Loucy (cell line): ENCODE data around the gene PIGM.

Experiments used
- EZH2phosphoT487 ChIP-seq: fragments of 200-600 bp; IDR thresholded peaks from 2 replicates; pipeline ENCODE4 v1.6.1; 2018; ENCODE audit warnings: antibody characterized with exemption, mild to moderate bottlenecking, moderate library complexity, borderline replicate concordance
- TF ChIP-seq, protein P1 (sequence below): fragments of 200-600 bp; sonication (generic); conservative IDR thresholded peaks from 2 replicates; pipeline ENCODE4 v1.5.1; 2014; ENCODE audit warnings: mild to moderate bottlenecking, antibody characterized with exemption, low read length

DNA sequence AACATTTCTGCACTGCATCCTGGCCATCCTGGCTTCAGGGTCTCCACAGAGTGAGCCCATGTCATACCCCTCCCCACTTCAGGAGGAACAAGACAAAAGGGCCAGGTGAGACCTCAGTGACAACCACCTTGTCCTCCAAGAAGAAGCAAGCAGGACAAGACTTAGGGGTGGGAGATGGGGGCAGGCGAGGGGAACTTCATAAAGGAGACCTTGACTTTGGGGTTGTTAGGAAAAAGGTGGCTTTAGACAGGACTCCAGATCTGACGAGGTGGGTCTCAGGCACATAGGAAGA lies 53.7 kb downstream of the PIGM start:
- TF ChIP-seq, protein P1, sequence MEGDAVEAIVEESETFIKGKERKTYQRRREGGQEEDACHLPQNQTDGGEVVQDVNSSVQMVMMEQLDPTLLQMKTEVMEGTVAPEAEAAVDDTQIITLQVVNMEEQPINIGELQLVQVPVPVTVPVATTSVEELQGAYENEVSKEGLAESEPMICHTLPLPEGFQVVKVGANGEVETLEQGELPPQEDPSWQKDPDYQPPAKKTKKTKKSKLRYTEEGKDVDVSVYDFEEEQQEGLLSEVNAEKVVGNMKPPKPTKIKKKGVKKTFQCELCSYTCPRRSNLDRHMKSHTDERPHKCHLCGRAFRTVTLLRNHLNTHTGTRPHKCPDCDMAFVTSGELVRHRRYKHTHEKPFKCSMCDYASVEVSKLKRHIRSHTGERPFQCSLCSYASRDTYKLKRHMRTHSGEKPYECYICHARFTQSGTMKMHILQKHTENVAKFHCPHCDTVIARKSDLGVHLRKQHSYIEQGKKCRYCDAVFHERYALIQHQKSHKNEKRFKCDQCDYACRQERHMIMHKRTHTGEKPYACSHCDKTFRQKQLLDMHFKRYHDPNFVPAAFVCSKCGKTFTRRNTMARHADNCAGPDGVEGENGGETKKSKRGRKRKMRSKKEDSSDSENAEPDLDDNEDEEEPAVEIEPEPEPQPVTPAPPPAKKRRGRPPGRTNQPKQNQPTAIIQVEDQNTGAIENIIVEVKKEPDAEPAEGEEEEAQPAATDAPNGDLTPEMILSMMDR = no peak
- TF ChIP-seq EZH2phosphoT487 = no peak
